OCI-LY7 (cell line): Measurements from ENCODE around the gene RAB30. TPM values are rescaled to one million over a fixed set of nuclear protein-coding genes. Genes with fewer than 3 reads are reported as not detected.

Experiments
- BruUV-seq: library from RNA; stranded (reverse); fragments of 400-500 nt; replicated peaks from 2 replicates; lab custom pipeline; 2021; lab: Mats Ljungman, UMichigan
- CTCF ChIA-PET: fragments of 300-600 bp; sonication (Branson Sonifier 250); formaldehyde crosslinking; loops from one replicate; lab custom pipeline; 2022; ENCODE audit warnings: antibody characterized with exemption; ENCODE audit not compliant: unreplicated experiment; lab: Charles Lee
- POLR2A ChIA-PET: fragments of 300-600 bp; sonication (Branson Sonifier 250); formaldehyde crosslinking; loops from one replicate; lab custom pipeline; 2022; ENCODE audit warnings: antibody characterized with exemption; lab: Charles Lee
- DNase-seq: peaks from one replicate; pipeline ENCODE4 v3.0.0-alpha.2; 2015; ENCODE audit warnings: low spot score
- H2AFZ ChIP-seq: fragments of 200-600 bp; sonication (generic), shearing (Covaris generic); 2 replicates; pipeline ENCODE4 v1.6.1; 2014; ENCODE audit warnings: mild to moderate bottlenecking, antibody characterized with exemption, low read length, moderate library complexity
- H3K27ac ChIP-seq: fragments of 200-600 bp; sonication (generic); 2 replicates; pipeline ENCODE4 v1.5.1; 2014; ENCODE audit warnings: mixed run types, low read depth, mild to moderate bottlenecking, moderate library complexity, low read length, inconsistent platforms; ENCODE audit not compliant: poor library complexity, severe bottlenecking
- H3K36me3 ChIP-seq: fragments of 200-600 bp; sonication (generic); 2 replicates; pipeline ENCODE4 v1.6.1; 2014; ENCODE audit warnings: mild to moderate bottlenecking, antibody characterized with exemption, low read length, moderate library complexity, mixed read lengths; ENCODE audit not compliant: insufficient read depth
- H3K4me1 ChIP-seq: fragments of 200-600 bp; sonication (generic); 2 replicates; pipeline ENCODE4 v1.5.1; 2014; ENCODE audit warnings: mild to moderate bottlenecking, low read length; ENCODE audit not compliant: insufficient read depth, poor library complexity, severe bottlenecking
- H3K4me2 ChIP-seq: fragments of 200-600 bp; sonication (generic); 2 replicates; pipeline ENCODE4 v1.6.1; 2014; ENCODE audit warnings: mild to moderate bottlenecking, low read length
- H3K4me3 ChIP-seq: fragments of 200-600 bp; sonication (generic); 2 replicates; pipeline ENCODE4 v1.5.1; 2014; ENCODE audit warnings: mild to moderate bottlenecking, low read depth, low read length; ENCODE audit not compliant: poor library complexity, severe bottlenecking
- H3K79me2 ChIP-seq: fragments of 200-600 bp; sonication (generic); 2 replicates; pipeline ENCODE4 v1.6.1; 2016; ENCODE audit warnings: low read depth, mild to moderate bottlenecking, low read length, moderate library complexity, mixed read lengths; ENCODE audit not compliant: insufficient read depth
- H3K9me2 ChIP-seq: fragments of 200-600 bp; sonication (generic); 2 replicates; pipeline ENCODE4 v1.6.1; 2016; ENCODE audit warnings: mild to moderate bottlenecking, low read length, mixed read lengths; ENCODE audit not compliant: insufficient read depth
- H3K9me3 ChIP-seq: fragments of 200-600 bp; sonication (generic); 2 replicates; pipeline ENCODE4 v1.6.1; 2014; ENCODE audit warnings: mild to moderate bottlenecking, mixed run types, low read length, mixed read lengths
- H4K20me1 ChIP-seq: fragments of 200-600 bp; sonication (generic); 2 replicates; pipeline ENCODE4 v1.6.1; 2014; ENCODE audit warnings: mild to moderate bottlenecking, antibody characterized with exemption, low read length, moderate library complexity, mixed read lengths; ENCODE audit not compliant: insufficient read depth
- CTCF ChIP-seq: fragments of 200-600 bp; sonication (generic); conservative IDR thresholded peaks from 2 replicates; pipeline ENCODE4 v1.5.1; 2014; ENCODE audit warnings: mild to moderate bottlenecking, antibody characterized with exemption, low read length, moderate library complexity, mixed read lengths
- EZH2phosphoT487 ChIP-seq: fragments of 200-600 bp; sonication (generic); IDR thresholded peaks from 2 replicates; pipeline ENCODE4 v1.6.1; 2018; ENCODE audit warnings: low read depth, borderline replicate concordance, mild to moderate bottlenecking, mixed run types, antibody characterized with exemption, low read length, moderate library complexity, mixed read lengths
- intact Hi-C: fragments of 100-400 bp; cut with micrococcal nuclease; formaldehyde crosslinking; loops from one replicate; pipeline ENCODE4 v1.10.0; 2022; ENCODE audit not compliant: unreplicated experiment
- total RNA-seq, 2 experiments: library from RNA; depleted of rRNA in 1 of 2; stranded (reverse); fragments of >200 nt in 1 of 2; shearing (Covaris generic) in 1 of 2; gene quantifications; 2 replicates each; pipeline ENCODE4 v1.2.3, GENCODE V29; 2014 to 2022

RAB30 gene
- total RNA-seq, 2 experiments from 2014 or later, result 33.3 to 132 TPM

GRCh38 chr11:83063073-83063754 is 8.5 kb downstream of the RAB30 start:
- Histone ChIP-seq H3K4me3 (peak overlapping the region; percentile 62), H3K4me1 (peaks cover 95% of the 10 kb centered on the region), H3K36me3 (peaks cover 69% of the 10 kb centered on the region), H3K27ac (peak overlapping the region; percentile 100), H3K79me2 (peaks cover 88% of the 10 kb centered on the region), H2AFZ (no peak overlapping the region), H3K9me2 (no peaks in the 10 kb centered on the region), H4K20me1 (no peaks in the 10 kb centered on the region), H3K9me3 (peaks cover 51% of the 10 kb centered on the region), H3K4me2 (peak overlapping the region; percentile 82)
- ChIA-PET POLR2A (interaction anchor here (0.6 to 3.6 kb wide), 25 partner anchors 8 to 506 kb away, joined by 3 to 19 read pairs (median 4); partner anchors contain the start of genes DDIAS, PCF11 and RAB30), CTCF (interaction anchor here (1.0 kb wide), 1 partner anchor 68 kb away, joined by 3 read pairs; no protein-coding TSS in a partner anchor)
- intact Hi-C loops, result loop anchor here (1.0 to 5.0 kb wide), 5 partner anchors 56 to 156 kb away; no protein-coding TSS in a partner anchor
- BruUV-seq, result TSS peak; percentile 2
- TF ChIP-seq EZH2phosphoT487 (no peak), CTCF (no peak)
- peak; percentile 96 for DNase-seq

- DNase-seq, result peak; percentile 78
- no peak overlapping the region for H2AFZ ChIP-seq
- peaks cover 71% of the 10 kb centered on the region for H3K36me3 ChIP-seq
- TF ChIP-seq CTCF (no peak), EZH2phosphoT487 (no peak)
- peaks cover 88% of the 10 kb centered on the region for H3K79me2 ChIP-seq
- H3K4me1 ChIP-seq, result peaks cover 93% of the 10 kb centered on the region
- intact Hi-C loops, result loop anchor here (2.0 to 5.0 kb wide), 3 partner anchors 55 to 155 kb away; no protein-coding TSS in a partner anchor
- H3K4me2 ChIP-seq, result peak overlapping the region; percentile 82
- CTCF ChIA-PET, result no interaction called here
- peaks cover 51% of the 10 kb centered on the region for H3K9me3 ChIP-seq
- POLR2A ChIA-PET, result interaction anchor here (0.7 to 3.1 kb wide), 16 partner anchors 9 to 188 kb away, joined by 3 to 19 read pairs (median 4); partner anchors contain the start of genes DDIAS, PCF11, PRCP and RAB30
- BruUV-seq, result no TSS peak
- H4K20me1 ChIP-seq, result no peaks in the 10 kb centered on the region
- peak overlapping the region; percentile 62 for H3K4me3 ChIP-seq
- H3K27ac ChIP-seq, result peak overlapping the region; percentile 100
- no peaks in the 10 kb centered on the region for H3K9me2 ChIP-seq
These were observed 9.8 kb downstream of the RAB30 start for GRCh38 chr11:83061883-83062282.
